Mesendoderm (in vitro differentiated cells): ENCODE measurements around the gene SMIM44.
"Not testable (repeated sequence)": the region's sequence is repeated elsewhere in the genome, so short reads cannot be mapped to it uniquely, and the experiment has no call there.

ENCODE experiments used
- DNase-seq: peaks from one replicate; pipeline ENCODE4 v3.0.0; 2013
- H2AK5ac ChIP-seq: 2 replicates; pipeline ENCODE4 v1.6.1; 2013; ENCODE audit warnings: low read length, inconsistent platforms
- H2BK120ac ChIP-seq: 2 replicates; pipeline ENCODE4 v1.6.1; 2013; ENCODE audit warnings: low read depth, mild to moderate bottlenecking, low read length, moderate library complexity, mixed read lengths
- H2BK15ac ChIP-seq: replicated peaks from 2 replicates; pipeline ENCODE4 v1.6.1; 2013; ENCODE audit warnings: low read depth, mild to moderate bottlenecking, moderate library complexity
- H2BK5ac ChIP-seq: 2 replicates; pipeline ENCODE4 v1.6.1; 2013; ENCODE audit warnings: low read length, inconsistent platforms
- H3K18ac ChIP-seq: 2 replicates; pipeline ENCODE4 v1.6.1; 2013; ENCODE audit warnings: mild to moderate bottlenecking, low read length, mixed read lengths
- H3K23ac ChIP-seq: one replicate; pipeline ENCODE4 v1.6.1; 2013; ENCODE audit warnings: low read length
- H3K27ac ChIP-seq: 2 replicates; pipeline ENCODE4 v1.5.1; 2013; ENCODE audit warnings: low read depth, mild to moderate bottlenecking, inconsistent platforms, low read length, moderate library complexity
- H3K27me3 ChIP-seq: 2 replicates; pipeline ENCODE4 v1.6.1; 2013; ENCODE audit warnings: low read length, control low read depth, mild to moderate bottlenecking, inconsistent platforms; ENCODE audit not compliant: insufficient read depth, poor library complexity
- H3K36me3 ChIP-seq: 2 replicates; pipeline ENCODE4 v1.6.1; 2013; ENCODE audit warnings: low read length, inconsistent platforms; ENCODE audit not compliant: control insufficient read depth, insufficient read depth
- H3K4ac ChIP-seq: one replicate; pipeline ENCODE4 v1.6.1; 2013; ENCODE audit warnings: low read depth, mild to moderate bottlenecking, low read length, moderate library complexity
- H3K4me1 ChIP-seq: 2 replicates; pipeline ENCODE4 v1.6.1; 2013; ENCODE audit warnings: low read depth, low read length, inconsistent platforms; ENCODE audit not compliant: control insufficient read depth
- H3K4me2 ChIP-seq: 2 replicates; pipeline ENCODE4 v1.6.1; 2013; ENCODE audit warnings: low read length
- H3K4me3 ChIP-seq: 2 replicates; pipeline ENCODE4 v1.5.1; 2013; ENCODE audit warnings: mild to moderate bottlenecking, low read length
- H3K56ac ChIP-seq: one replicate; pipeline ENCODE4 v1.6.1; 2013; ENCODE audit warnings: low read length
- H3K79me1 ChIP-seq: 2 replicates; pipeline ENCODE4 v1.6.1; 2013; ENCODE audit warnings: low read length, inconsistent platforms
- H3K79me2 ChIP-seq: 2 replicates; pipeline ENCODE4 v1.6.1; 2013; ENCODE audit warnings: mild to moderate bottlenecking, low read length; ENCODE audit not compliant: control insufficient read depth, insufficient read depth
- H3K9ac ChIP-seq: 2 replicates; pipeline ENCODE4 v1.6.1; 2013; ENCODE audit warnings: low read length, inconsistent platforms
- H4K5ac ChIP-seq: one replicate; pipeline ENCODE4 v1.6.1; 2013; ENCODE audit warnings: low read length
- H4K8ac ChIP-seq: one replicate; pipeline ENCODE4 v1.6.1; 2013; ENCODE audit warnings: low read depth, mild to moderate bottlenecking, control low read depth, low read length, moderate library complexity
- WGBS: extraction: QIAGEN DNeasy Blood & Tissue Kit; methylation state at CpG from one replicate; pipeline ENCODE4 v1.1.7; 2013; ENCODE audit warnings: low lambda C conversion rate, missing lambda C conversion rate; ENCODE audit not compliant: insufficient coverage; ENCODE audit errors: extremely low coverage; 5-methylcytosine and 5-hydroxymethylcytosine counted together

SMIM44 gene

DNA sequence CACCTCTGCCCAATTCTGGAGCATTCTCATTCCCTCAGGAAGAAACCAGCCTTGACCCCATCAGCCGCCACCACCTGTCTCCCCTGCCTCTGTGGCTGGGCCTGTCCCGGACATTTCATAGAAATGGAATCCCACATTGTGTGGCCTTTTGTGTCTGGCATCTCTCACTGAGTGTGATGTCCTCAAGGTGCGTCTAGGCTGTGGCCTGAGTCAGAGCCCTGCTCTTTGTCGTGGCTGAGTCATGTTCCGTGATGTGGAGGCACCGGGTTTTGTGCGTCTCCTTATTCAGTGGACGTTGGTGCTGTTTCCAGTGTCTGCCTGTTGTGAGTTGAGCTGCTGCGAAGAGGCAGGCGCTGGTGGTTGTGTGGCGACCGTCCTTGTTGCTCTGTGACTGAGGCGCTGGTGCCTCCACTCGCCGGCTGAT is 26.3 kb upstream of the SMIM44 start:
- Histone ChIP-seq H3K4me3 (no peak overlapping the region), H3K9ac (no peak overlapping the region), H3K18ac (no peak overlapping the region), H3K36me3 (no peaks in the 10 kb centered on the region), H3K56ac (no peak overlapping the region), H3K79me1 (peaks cover 30% of the 10 kb centered on the region), H3K23ac (no peak overlapping the region), H4K5ac (no peak overlapping the region), H3K27me3 (no peaks in the 10 kb centered on the region), H2AK5ac (no peak overlapping the region), H4K8ac (no peak overlapping the region), H3K4me1 (no peaks in the 10 kb centered on the region), H2BK15ac (no peak overlapping the region), H2BK120ac (no peak overlapping the region), H3K4me2 (no peak overlapping the region), H3K27ac (no peak overlapping the region), H3K79me2 (peaks cover 49% of the 10 kb centered on the region), H3K4ac (no peak overlapping the region), H2BK5ac (no peak overlapping the region)
- DNase-seq, result no peak
- no CpG with 5 or more reads among the region's 15 CpGs for WGBS

DNA sequence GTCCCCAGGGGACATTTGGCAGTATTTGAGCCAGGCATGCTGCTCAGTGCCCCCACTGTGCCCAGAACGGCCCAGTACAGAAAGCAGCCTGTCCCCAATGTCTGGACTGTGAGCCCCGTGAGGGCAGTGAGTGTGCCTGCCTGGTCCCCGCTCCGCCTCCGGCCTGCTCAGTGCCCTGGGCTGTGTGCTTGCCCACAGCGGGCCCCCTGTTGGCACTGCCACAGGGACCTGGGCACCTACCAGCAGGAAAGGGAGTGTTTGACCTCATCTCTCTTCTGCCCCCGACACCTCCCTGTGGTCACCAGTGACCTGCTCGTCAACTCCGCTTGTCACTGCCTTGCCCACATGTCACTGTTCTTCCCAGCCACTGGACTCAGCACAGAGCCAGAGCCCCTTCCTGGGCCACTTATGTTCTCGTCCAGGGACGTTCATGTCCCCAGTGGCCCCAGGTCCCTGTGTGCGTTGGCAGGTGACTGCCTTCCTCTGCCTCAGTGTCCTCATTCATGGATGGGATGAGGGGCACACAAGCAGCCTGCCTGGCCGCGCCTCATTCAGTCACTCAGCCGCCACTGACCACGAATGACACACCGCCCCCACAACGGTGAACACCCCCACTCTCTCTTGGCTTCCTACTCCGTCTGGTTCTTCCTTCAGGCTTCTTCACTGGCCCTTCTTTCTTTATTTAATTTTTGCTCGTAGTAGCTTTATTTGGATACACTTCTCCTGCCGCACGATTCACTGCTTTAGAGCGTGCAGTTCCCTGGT is 25.7 kb upstream of the SMIM44 start:
- Histone ChIP-seq H3K79me2 (peaks cover 49% of the 10 kb centered on the region), H3K27ac (no peak overlapping the region), H2AK5ac (no peak overlapping the region), H4K8ac (no peak overlapping the region), H4K5ac (no peak overlapping the region), H3K18ac (no peak overlapping the region), H3K36me3 (no peaks in the 10 kb centered on the region), H3K4me3 (no peak overlapping the region), H2BK15ac (no peak overlapping the region), H3K4ac (no peak overlapping the region), H3K4me1 (no peaks in the 10 kb centered on the region), H3K9ac (no peak overlapping the region), H2BK5ac (no peak overlapping the region), H3K23ac (no peak overlapping the region), H3K4me2 (no peak overlapping the region), H3K56ac (no peak overlapping the region), H3K79me1 (peaks cover 30% of the 10 kb centered on the region), H2BK120ac (no peak overlapping the region), H3K27me3 (no peaks in the 10 kb centered on the region)
- DNase-seq, result no peak
- WGBS, result no CpG with 5 or more reads among the region's 23 CpGs

DNA sequence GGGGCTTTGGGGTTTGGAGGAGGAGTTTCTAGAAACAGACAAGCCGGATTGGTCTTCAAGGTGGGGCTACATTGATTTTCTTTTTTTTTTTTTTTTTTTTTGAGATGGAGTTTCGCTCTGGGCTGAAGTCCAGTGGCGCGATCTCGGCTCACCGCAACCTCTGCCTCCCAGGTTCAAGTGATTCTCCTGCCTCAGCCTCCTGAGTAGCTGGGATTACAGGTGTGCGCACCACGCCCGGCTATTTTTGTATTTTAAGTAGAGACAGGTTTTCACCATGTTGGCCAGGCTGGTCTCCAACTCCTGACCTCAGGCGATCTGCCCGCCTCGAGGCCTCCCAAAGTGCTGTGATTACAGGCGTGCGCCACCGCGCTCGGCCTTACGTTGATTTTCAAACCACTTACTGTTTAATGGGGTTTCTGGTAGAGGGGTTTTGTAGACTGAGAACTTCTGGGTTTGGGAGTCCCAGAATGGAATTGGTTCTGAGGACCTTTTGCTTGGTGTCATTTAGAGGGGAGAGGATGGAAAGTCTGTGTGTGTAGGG is 24.9 kb upstream of the SMIM44 start:
- H2BK5ac ChIP-seq, H3K23ac ChIP-seq, H3K4me3 ChIP-seq, H3K9ac ChIP-seq, H3K4me1 ChIP-seq, H3K36me3 ChIP-seq, H4K5ac ChIP-seq, H2BK15ac ChIP-seq, H2BK120ac ChIP-seq, H2AK5ac ChIP-seq, H3K4me2 ChIP-seq, H3K27me3 ChIP-seq, H4K8ac ChIP-seq, H3K18ac ChIP-seq, DNase-seq, H3K27ac ChIP-seq, H3K4ac ChIP-seq: not testable (repeated sequence)
- Histone ChIP-seq H3K79me1 (peaks cover 27% of the 10 kb centered on the region), H3K56ac (peak overlapping the region; percentile 1), H3K79me2 (peaks cover 47% of the 10 kb centered on the region)
- WGBS, result no CpG with 5 or more reads among the region's 18 CpGs

GRCh38 chr19:3507371-3508120 is 24.3 kb upstream of the SMIM44 start:
- no peaks in the 10 kb centered on the region for H3K36me3 ChIP-seq
- peak; percentile 69 for DNase-seq
- peak overlapping the region; percentile 94 for H3K56ac ChIP-seq
- no peaks in the 10 kb centered on the region for H3K27me3 ChIP-seq
- H3K79me2 ChIP-seq, result peaks cover 42% of the 10 kb centered on the region
- no peaks in the 10 kb centered on the region for H3K4me1 ChIP-seq
- H4K8ac ChIP-seq, result no peak overlapping the region
- H3K9ac ChIP-seq, result peak overlapping the region; percentile 83
- peak overlapping the region; percentile 100 for H3K4me2 ChIP-seq
- peak overlapping the region; percentile 25 for H3K27ac ChIP-seq
- WGBS, result no CpG with 5 or more reads among the region's 31 CpGs
- H2BK15ac ChIP-seq, result no peak overlapping the region
- no peak overlapping the region for H2AK5ac ChIP-seq
- no peak overlapping the region for H2BK120ac ChIP-seq
- no peak overlapping the region for H4K5ac ChIP-seq
- no peak overlapping the region for H2BK5ac ChIP-seq
- H3K4me3 ChIP-seq, result peak overlapping the region; percentile 79
- peaks cover 27% of the 10 kb centered on the region for H3K79me1 ChIP-seq
- H3K4ac ChIP-seq, result no peak overlapping the region
- H3K23ac ChIP-seq, result no peak overlapping the region
- H3K18ac ChIP-seq, result peak overlapping the region; percentile 7

DNA sequence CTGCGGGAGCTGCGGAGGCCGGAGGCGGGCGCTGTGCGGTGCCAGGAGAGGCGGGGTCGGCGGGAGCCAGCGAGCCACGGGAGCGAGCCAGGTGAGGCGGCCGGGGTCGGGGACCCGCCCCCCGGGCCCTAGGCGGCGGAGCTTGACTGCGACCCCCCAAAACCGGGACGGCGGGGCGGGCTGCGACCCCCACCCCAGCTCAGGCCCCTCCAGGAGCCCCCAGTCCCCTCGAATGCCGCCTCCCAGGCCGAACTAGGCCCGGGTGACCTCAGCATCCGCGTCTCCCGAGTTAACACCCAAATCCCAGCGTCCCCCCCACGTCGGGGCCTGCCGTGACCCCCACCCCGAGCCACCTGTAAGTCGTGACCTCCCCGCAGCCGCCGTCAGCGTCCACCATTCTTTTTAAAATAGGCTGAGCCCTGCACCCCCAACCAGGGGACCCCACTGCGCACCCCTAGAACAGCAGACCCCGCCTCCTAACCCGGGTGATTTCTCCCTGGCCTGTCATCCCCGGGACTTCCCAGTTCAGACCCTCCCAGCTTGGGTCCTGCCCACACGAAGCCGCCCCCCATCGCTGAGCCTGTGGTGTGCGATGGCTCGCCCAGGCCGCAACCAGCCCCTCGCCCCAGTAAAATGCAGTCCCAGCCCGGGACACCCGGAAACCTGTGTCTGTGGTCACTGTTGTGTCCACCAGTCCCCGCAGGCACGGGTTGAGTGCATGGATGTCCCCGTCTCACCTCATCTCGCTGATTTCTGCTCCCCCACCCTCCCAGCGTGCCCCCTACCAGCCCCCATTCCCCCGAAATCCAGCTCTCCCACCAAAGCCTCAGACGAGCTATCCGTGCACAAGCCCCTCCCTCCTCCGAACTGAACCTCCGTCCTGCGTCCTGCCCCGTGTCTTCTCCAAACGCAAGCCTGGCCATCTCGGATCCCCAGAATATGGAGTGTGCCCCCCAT is 23.4 kb upstream of the SMIM44 start:
- peak overlapping the region; percentile 83 for H3K9ac ChIP-seq
- H4K8ac ChIP-seq, result no peak overlapping the region
- H3K36me3 ChIP-seq, result no peaks in the 10 kb centered on the region
- no peak overlapping the region for H2BK15ac ChIP-seq
- peak overlapping the region; percentile 100 for H3K4me2 ChIP-seq
- peak overlapping the region; percentile 51 for H2BK120ac ChIP-seq
- no peaks in the 10 kb centered on the region for H3K4me1 ChIP-seq
- no CpG with 5 or more reads among the region's 69 CpGs for WGBS
- H3K27ac ChIP-seq, result peak overlapping the region; percentile 47
- H3K27me3 ChIP-seq, result no peaks in the 10 kb centered on the region
- H2BK5ac ChIP-seq, result no peak overlapping the region
- H4K5ac ChIP-seq, result no peak overlapping the region
- peak overlapping the region; percentile 92 for H3K18ac ChIP-seq
- H3K23ac ChIP-seq, result peak overlapping the region; percentile 48
- DNase-seq, result no peak
- H3K79me1 ChIP-seq, result peaks cover 22% of the 10 kb centered on the region
- peak overlapping the region; percentile 79 for H3K4me3 ChIP-seq
- peaks cover 33% of the 10 kb centered on the region for H3K79me2 ChIP-seq
- peak overlapping the region; percentile 94 for H3K56ac ChIP-seq
- no peak overlapping the region for H2AK5ac ChIP-seq
- peak overlapping the region; percentile 22 for H3K4ac ChIP-seq
